Thymus (tissue), 14 donors: Measurements from ENCODE around the gene STPG2. TPM values are rescaled to one million over a fixed set of nuclear protein-coding genes. Genes with fewer than 3 reads are reported as not detected.
A peak's percentile ranks its signal among the peaks of the same experiment; 100 is the strongest.

Source experiments
- DNase-seq, 9 donors: peaks; one replicate each; pipeline ENCODE4 v3.0.0-alpha.2; 2013; ENCODE audit warnings: low spot score in 9 of 9, low read depth in 6 of 9, missing footprints in 1 of 9
- H3K27ac ChIP-seq, 2 donors: one replicate each; pipeline ENCODE4 v1.5.1; 2013; ENCODE audit warnings: control low read depth in 1 of 2, low read depth in 1 of 2, low read length in 1 of 2, mild to moderate bottlenecking in 1 of 2, moderate library complexity in 1 of 2
- H3K27me3 ChIP-seq, 2 donors: one replicate each; pipeline ENCODE4 v1.5.1; 2013; ENCODE audit warnings: low read length in 1 of 2; ENCODE audit not compliant: control insufficient read depth in 2 of 2, insufficient read depth in 1 of 2
- H3K36me3 ChIP-seq, 2 donors: one replicate each; pipeline ENCODE4 v1.5.1; 2013; ENCODE audit warnings: low read length in 1 of 2, mild to moderate bottlenecking in 1 of 2, moderate library complexity in 1 of 2; ENCODE audit not compliant: control insufficient read depth in 2 of 2, insufficient read depth in 2 of 2
- H3K4me1 ChIP-seq, 2 donors: one replicate each; pipeline ENCODE4 v1.5.1; 2013; ENCODE audit warnings: low read length in 2 of 2; ENCODE audit not compliant: control insufficient read depth in 2 of 2, insufficient read depth in 2 of 2
- H3K4me3 ChIP-seq, 2 donors: one replicate each; pipeline ENCODE4 v1.5.1; 2013; ENCODE audit warnings: low read length in 2 of 2, control low read depth in 1 of 2, mild to moderate bottlenecking in 1 of 2
- H3K9me3 ChIP-seq, 2 donors: one replicate each; pipeline ENCODE4 v1.5.1; 2013; ENCODE audit warnings: low read length in 1 of 2, mild to moderate bottlenecking in 1 of 2; ENCODE audit not compliant: control insufficient read depth in 2 of 2, insufficient read depth in 1 of 2
- WGBS: extraction: QIAGEN DNeasy Blood & Tissue Kit; methylation state at CpG from one replicate; pipeline ENCODE4 v1.1.7; 2013; 5-methylcytosine and 5-hydroxymethylcytosine counted together
- long read RNA-seq, 10 donors: transcript quantifications; one replicate each; lab custom pipeline, GENCODE V29; 2026
- polyA plus RNA-seq: library from polyadenylated mRNA; stranded (reverse); fragments of 200-250 nt; gene quantifications from one replicate; pipeline ENCODE4 v1.2.3, GENCODE V29; 2013
- total RNA-seq: library from RNA; stranded (reverse); fragments of 120-200 nt; gene quantifications from one replicate; pipeline ENCODE4 v1.2.4, GENCODE V29; 2013
- donor health status: healthy.

STPG2 gene
- total RNA-seq (0.24 TPM), polyA plus RNA-seq (0.16 TPM)
- long read RNA-seq, donor 1: 0 reads
- long read RNA-seq, donor 2: 0 reads
- long read RNA-seq, donor 3: 0 reads
- long read RNA-seq, donor 4: 0 reads
- long read RNA-seq, donor 5: 0 reads
- long read RNA-seq, donor 6: 0 reads
- long read RNA-seq, donor 7: 0 reads
- long read RNA-seq, donor 8: 0 reads
- long read RNA-seq, donor 9: 0 reads
- long read RNA-seq, donor 10: 0 reads

DNA sequence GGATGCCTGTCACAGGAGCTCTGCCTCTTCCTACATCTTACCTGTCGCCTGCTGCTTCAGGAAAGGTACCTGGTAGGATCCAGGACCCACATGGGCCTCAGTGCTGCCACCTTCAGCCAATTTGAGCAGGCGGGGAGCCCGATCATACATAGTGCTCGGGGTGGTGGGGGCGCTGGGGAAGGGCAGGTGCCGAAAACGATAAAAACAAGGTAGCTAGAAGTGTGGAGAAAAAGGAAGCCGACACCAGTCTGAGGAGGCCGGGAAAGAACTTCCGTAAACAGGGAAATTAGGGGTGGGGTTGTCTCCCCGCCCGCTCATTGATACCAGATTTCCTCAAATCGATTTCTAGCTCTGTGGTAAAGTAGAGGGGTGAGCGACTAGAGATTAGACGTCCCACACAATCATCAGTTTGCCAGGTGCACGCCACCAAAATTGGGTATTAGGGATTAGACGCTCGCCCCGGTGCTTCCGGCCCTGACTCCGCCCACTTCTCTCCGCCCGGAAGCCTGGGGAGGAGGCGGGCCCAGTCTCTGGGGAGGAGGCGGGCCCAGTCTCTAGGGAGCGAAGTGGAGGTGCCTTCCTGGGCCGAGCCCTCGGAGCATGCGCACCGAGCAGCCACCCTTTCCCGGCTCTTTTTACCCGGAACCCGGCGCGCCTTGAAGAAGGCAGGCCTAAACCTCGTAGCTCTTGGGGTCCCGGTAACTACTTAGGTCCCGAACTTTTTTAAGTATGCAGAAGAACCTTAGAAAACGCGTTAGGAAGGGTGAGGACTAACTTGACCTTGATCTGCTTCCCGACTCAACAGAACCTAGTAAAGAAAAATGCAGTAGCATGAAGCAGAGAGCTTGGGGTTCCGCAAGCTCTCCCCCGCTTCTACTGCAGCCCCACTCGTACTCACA is at the start of gene STPG2:
TSS of gene STPG2 (minus strand) at position 476 of the 899 bp plus-strand sequence.
- Histone ChIP-seq H3K27me3 (no peaks in the 10 kb centered on the region), H3K27ac (peak within 1 kb of the TSS; percentile 97 to 98)

DNA sequence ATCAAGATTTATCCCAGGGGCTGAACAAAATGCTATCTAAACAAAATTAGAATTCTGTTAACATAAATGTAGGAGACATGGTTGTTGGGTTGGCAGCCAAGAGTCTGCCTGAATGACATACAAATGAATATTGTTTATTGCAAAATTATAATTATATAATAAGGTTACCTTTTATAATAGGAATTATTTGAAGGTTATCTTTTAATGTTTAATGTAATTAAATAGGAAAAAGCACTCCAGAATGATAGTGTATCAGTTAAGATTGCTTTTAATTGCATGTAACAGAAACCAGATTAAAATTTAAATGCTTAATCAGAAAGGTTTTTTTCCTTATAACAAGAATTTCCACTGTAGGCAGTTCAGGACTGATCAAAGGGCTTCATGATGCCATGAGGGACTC is 42.0 kb upstream of the STPG2 start:
- no peak for DNase-seq
- H3K27ac ChIP-seq: no peak overlapping the region

More for the DNA sequence above, at the start of gene STPG2:
- H3K36me3 ChIP-seq: no peaks in the 10 kb centered on the region
- DNase-seq: peak; percentile 79 to 96 (median 93)
- H3K9me3 ChIP-seq: no peaks in the 10 kb centered on the region
- peak within 1 kb of the TSS; percentile 71 to 79 for H3K4me3 ChIP-seq
- H3K4me1 ChIP-seq: peaks cover 0 to 10% of the 10 kb centered on the region in 2 donors
- 7% methylated on average over 44 of the region's 44 CpGs for WGBS

DNA sequence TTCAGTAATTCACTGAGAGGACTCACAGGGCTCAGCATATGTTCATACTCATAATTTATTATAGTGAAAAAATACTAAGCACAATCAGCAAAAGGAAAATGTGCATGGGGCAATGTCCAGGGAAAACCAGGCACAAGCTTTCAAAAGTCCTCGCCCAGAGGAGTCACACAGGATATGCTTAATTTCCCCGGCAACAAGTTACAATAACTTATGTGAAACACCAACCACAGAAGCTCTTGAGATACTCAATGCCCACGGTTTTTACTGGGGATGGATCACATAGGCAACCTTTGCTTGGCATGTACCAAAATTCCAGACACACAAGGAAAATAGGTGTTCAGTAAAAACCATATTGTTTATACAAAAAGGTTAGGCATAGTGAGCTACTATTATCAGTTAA is 38.5 kb upstream of the STPG2 start:
- no peak overlapping the region for H3K4me3 ChIP-seq
- DNase-seq: no peak
- H3K27me3 ChIP-seq: no peaks in the 10 kb centered on the region
- H3K9me3 ChIP-seq: no peaks in the 10 kb centered on the region
- no peaks in the 10 kb centered on the region for H3K4me1 ChIP-seq
- H3K36me3 ChIP-seq: no peaks in the 10 kb centered on the region
- WGBS: 91% methylated on average over 3 of the region's 3 CpGs
- H3K27ac ChIP-seq: no peak overlapping the region

More for the DNA sequence above, 42.0 kb upstream of the STPG2 start:
- no peaks in the 10 kb centered on the region for H3K9me3 ChIP-seq
- no peaks in the 10 kb centered on the region for H3K27me3 ChIP-seq
- H3K4me3 ChIP-seq: no peak overlapping the region
- no peaks in the 10 kb centered on the region for H3K36me3 ChIP-seq
- no peaks in the 10 kb centered on the region for H3K4me1 ChIP-seq

DNA sequence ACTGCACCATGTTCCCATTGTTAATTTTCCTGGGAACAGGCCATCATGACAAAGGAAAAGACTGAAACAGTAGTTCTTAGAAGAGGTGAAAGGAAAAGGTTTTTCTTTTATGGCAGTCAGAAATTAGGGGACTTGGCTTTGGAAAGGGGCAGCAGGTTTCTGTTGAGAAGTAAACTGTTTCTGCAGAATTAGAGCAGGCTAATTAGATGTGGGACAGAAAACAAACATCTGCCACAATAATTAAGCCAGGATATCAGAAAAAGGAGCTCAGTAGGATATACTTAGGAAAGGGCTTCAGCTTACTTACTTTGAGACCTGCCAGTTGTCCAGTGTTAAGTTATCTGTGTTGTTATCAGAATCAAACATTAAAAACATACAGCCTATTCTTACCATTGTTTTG is 36.7 kb upstream of the STPG2 start:
- H3K4me1 ChIP-seq: no peaks in the 10 kb centered on the region
- no peaks in the 10 kb centered on the region for H3K27me3 ChIP-seq
- no peak for DNase-seq
- H3K4me3 ChIP-seq: no peak overlapping the region
- no peaks in the 10 kb centered on the region for H3K9me3 ChIP-seq
- H3K27ac ChIP-seq: no peak overlapping the region
- H3K36me3 ChIP-seq: no peaks in the 10 kb centered on the region

DNA sequence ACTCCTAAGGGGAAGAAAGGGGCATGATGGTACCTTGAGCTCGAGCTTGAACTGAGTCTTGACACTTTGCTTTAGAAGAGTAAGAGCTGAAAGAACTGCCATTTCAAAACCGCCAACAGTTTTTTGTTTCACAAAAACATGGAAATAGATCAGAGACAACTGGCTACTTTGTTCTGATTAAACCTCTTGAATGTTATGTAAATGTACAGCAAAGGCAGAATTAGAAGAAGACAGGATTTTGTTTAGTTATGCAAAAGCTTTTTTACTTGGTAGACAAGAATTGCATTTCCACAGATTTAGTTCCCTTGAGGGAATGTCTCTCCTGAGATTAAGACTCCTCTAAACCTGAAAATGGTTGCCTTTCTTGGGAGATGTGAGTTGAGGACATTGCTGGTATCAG is 33.3 kb upstream of the STPG2 start:
- DNase-seq: no peak
- H3K27me3 ChIP-seq: no peaks in the 10 kb centered on the region
- no peak overlapping the region for H3K4me3 ChIP-seq
- H3K27ac ChIP-seq: no peak overlapping the region
- H3K4me1 ChIP-seq: no peaks in the 10 kb centered on the region
- H3K36me3 ChIP-seq: no peaks in the 10 kb centered on the region
- 96% methylated on average over 2 of the region's 2 CpGs for WGBS
- H3K9me3 ChIP-seq: no peaks in the 10 kb centered on the region

DNA sequence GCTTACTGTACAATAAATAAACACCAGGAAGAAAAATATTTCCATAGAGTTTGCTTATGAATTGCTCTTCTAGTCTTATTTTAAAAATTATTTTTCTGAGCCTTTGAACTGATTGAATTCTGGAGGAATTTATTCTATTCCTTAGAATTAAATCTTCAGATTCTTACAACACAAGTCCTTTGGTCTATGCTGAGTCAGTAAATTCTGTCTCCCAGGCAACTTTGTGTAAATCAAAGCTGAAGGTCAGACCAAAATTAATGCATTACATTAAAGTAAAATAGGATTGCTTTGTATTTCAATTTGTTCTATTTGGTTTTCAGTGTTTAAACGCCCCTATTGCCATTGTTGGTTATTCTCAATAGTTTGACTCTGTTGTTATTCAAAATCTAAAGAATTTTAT is 26.8 kb upstream of the STPG2 start:
- Histone ChIP-seq H3K9me3 (no peaks in the 10 kb centered on the region), H3K27me3 (no peaks in the 10 kb centered on the region), H3K36me3 (no peaks in the 10 kb centered on the region), H3K4me1 (no peaks in the 10 kb centered on the region), H3K27ac (no peak overlapping the region), H3K4me3 (no peak overlapping the region)
- no peak for DNase-seq
- 94% methylated on average over 1 of the region's 1 CpG for WGBS

DNA sequence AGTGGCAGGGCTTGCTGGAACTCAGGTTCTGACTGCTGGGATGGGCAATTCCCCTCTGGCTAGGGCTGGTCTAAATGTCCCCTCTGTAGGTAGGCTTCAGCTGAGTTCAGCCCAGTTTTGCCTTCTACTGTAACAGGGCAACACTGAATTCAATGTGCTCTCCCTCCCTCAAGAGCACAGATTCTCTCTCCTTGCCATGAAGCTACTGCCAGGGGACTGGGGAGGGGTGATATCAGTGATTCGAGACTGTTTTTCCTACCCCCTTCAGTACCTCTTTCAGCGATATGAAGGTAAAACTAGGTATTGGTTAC is 23.4 kb upstream of the STPG2 start:
- DNase-seq: no peak
- Histone ChIP-seq H3K36me3 (no peaks in the 10 kb centered on the region), H3K4me1 (no peaks in the 10 kb centered on the region), H3K27me3 (no peaks in the 10 kb centered on the region), H3K4me3 (no peak overlapping the region), H3K9me3 (no peaks in the 10 kb centered on the region), H3K27ac (no peak overlapping the region)
- WGBS: 98% methylated on average over 2 of the region's 2 CpGs

DNA sequence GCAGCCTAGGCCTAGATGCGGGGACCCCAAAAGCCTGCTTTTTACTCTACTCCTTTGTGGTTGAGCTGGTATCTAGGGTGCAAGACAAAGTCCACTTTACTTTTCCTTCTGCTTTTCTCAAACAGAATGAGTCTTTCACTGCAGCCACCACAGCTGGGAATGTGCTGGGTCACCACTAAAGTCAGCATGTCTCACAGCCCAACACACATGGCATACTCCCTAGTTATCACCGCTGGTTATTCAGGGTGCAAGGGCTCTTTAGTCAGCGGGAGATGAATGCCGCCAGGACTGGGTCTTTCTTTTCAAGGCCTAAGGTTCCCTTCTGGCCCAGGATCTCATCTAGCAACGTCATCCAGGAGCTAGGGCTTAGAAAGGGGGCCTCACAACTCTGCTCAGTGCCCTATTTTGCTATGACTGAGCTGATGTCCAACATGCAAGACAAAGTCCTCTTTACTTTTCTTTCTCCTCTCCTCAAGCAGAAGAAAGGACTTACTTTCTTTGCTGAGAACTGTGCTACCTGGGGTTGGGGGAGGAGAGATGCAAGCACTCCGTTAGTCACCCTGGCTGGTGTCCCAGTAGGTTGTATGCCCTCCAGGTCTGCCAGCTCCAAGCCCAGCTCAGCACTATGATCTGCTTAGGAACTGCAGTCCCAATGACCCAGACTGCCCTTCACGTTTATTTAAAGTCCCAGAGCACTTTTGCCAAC is 22.9 kb upstream of the STPG2 start:
- H3K4me1 ChIP-seq: no peaks in the 10 kb centered on the region
- H3K4me3 ChIP-seq: no peak overlapping the region
- no peaks in the 10 kb centered on the region for H3K36me3 ChIP-seq
- no peak for DNase-seq
- no peak overlapping the region for H3K27ac ChIP-seq
- no peaks in the 10 kb centered on the region for H3K27me3 ChIP-seq
- WGBS: 95% methylated on average over 7 of the region's 7 CpGs
- no peaks in the 10 kb centered on the region for H3K9me3 ChIP-seq

DNA sequence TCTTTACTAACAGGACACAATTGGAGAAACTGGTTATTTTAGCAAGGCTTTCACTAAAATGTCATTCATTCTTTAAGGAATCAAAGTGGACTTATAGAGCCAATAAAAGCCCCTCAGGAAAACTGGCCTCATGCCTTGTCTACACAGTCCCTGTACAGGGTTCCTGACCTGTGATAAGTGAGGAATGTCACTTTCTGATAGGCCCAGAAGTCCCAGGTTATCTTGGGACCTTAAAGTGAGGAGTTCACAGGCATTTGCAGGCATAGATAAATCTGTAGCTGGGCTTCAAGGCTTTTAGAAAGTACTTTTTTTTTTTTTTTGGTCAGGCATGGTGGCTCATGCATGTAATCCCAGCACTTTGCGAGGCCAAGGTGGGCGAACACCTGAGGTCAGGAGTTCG is 19.4 kb upstream of the STPG2 start:
- Histone ChIP-seq H3K9me3 (no peaks in the 10 kb centered on the region), H3K27me3 (no peaks in the 10 kb centered on the region), H3K4me1 (no peaks in the 10 kb centered on the region), H3K4me3 (no peak overlapping the region), H3K36me3 (no peaks in the 10 kb centered on the region), H3K27ac (no peak overlapping the region)
- WGBS: 100% methylated on average over 3 of the region's 3 CpGs
- DNase-seq: no peak
